ENCODE data around the gene CYP27C1. TPM values are rescaled to one million over a fixed set of nuclear protein-coding genes. Genes with fewer than 3 reads are reported as not detected.
"Not testable (repeated sequence)": the region's sequence is repeated elsewhere in the genome, so short reads cannot be mapped to it uniquely, and the experiment has no call there.

Gene CYP27C1, protein sequence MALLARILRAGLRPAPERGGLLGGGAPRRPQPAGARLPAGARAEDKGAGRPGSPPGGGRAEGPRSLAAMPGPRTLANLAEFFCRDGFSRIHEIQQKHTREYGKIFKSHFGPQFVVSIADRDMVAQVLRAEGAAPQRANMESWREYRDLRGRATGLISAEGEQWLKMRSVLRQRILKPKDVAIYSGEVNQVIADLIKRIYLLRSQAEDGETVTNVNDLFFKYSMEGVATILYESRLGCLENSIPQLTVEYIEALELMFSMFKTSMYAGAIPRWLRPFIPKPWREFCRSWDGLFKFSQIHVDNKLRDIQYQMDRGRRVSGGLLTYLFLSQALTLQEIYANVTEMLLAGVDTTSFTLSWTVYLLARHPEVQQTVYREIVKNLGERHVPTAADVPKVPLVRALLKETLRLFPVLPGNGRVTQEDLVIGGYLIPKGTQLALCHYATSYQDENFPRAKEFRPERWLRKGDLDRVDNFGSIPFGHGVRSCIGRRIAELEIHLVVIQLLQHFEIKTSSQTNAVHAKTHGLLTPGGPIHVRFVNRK
- 0.26 TPM for total RNA-seq

DNA sequence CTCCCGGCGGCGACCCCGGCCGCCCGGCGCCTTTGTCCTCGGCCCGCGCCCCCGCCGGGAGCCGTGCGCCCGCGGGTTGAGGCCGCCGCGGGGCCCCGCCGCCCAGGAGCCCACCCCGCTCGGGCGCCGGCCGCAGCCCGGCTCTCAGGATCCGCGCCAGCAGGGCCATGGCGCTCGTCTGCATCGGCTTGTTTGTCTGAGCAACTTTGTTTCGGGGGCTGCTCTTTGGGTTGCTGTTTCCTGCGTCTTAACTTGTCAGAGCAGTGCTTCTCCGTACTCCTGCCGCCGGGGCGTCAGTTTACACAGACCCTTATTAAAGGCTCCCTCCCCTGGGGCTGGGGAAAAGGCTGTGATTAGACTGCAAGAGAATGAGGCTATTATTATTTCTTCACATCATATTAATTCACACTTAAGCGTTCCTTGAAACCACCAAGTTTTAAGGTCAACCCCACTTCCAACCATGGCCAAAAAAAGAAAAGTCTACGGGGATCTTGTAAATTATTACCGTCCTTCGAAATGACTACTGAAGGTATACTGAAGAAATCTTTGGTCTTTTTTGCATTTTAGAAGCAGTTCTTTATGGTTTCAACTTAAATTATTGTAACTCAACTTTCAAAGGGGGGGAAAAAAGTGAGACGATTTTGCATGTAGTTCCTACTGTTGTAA, at the start of gene CYP27C1:
Gene CYP27C1 (minus strand): TSS at position 198 of the 666 bp plus-strand sequence. CDS start 29 bp downstream, at position 169.
- DNase-seq (ENCODE audit: low spot score) = no peak

DNA sequence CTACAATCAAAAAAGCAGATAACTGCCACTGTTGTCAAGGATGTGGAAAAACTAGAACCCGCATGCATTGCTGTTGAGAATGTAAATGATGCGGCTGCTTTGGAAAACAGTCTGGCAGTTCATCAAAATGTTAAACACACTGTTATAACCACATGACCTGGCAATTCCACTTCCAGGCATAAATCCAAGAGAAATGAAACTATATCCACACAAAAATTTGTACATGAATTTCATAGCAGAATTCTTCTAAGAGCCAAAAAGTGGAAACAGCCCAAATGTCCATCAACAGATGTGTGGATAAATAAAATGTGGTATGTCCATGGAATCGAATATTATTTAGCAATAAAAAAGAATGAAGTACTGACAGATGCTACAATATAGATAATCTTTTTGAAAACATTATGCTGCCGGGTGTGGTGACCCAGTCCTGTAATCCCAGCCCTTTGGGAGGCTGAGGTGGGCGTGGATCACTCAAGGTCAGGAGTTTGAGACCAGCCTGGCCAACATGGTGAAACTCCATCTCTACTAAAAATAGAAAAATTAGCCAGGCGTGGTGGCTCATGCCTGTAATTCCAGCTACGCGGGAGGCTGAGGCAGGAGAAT, 41.8 kb upstream of the CYP27C1 start:
- DNase-seq (ENCODE audit: low spot score) = no peak

DNA sequence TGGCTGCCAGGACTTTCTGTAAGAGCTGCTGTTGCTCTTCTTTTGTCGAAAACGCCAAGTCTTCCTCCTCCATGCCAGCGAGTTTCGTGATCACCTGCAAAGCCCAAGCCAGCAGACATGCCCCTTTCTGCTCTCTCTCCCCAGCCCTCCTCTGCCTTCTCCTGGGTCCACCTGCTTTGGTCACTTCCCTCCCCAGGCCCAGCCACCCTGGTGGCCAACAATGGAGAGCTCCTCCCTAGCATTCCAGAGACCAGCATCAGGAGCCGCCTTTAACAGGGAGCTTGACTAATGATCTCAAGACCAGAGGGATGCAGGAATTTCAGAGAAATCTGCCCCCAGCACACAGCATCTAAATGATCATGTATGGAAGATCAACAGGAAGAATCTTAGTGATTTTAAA, 39.3 kb upstream of the CYP27C1 start:
- no peak for DNase-seq (ENCODE audit: low spot score)

DNA sequence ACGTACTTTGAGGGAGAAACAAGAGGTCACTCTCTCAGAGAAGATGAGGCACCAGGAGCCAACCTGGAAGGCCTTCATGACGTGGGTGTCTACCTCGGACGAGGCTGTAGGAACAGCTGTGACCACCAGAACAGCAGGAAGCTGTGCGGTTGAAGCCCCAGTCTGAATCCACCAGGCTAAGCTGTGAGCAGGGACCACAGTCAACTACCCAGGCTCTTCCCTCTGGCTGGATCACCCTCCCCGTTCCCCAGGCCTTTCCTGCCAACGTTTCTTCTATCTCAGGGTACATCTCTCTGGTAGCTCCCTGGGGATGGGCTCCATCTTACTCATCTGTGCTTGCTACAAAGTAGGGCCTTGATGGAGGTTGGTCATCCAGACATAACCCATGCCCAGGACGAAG, 36.8 kb upstream of the CYP27C1 start:
- no peak for DNase-seq (ENCODE audit: low spot score)

DNA sequence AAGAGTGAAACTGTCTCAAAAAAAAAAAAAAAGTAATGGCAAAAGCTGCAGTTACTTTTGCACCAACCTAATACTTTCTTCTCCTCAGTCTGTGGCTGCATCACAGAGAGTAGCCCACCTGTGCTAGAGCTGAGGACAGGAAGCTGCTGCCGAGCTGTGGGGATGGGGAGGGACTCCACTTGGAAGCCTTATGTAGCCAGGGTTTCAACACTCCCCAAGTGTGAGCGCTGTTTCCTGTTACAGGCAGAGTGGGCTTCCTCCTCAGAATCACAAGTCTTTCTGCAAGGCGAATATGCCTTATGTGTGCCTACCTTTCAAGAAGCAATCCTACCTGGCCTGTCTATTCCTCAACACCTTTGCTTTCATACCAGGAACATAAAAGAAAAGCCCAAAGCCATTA, 36.3 kb upstream of the CYP27C1 start:
- no peak for DNase-seq (ENCODE audit: low spot score)

DNA sequence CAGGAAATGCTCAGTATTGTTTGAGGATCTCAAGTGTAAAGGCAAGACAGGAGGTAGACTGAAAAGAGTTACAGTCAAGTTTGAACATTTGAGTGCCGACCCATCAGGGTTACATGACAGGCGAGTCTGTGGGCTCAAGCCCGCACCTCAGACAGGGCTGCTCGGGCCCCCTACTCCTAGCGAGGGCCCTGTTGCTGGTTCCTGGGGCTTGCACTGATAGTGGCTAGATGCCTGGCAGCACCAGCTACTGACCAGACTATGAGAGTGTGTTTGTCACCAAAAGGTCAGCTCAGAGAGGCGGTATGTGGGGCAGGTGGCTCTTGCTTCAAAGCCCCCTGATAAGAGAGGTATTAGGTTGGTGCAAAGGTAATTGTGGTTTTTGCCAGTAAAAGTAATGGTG, 35.6 kb upstream of the CYP27C1 start:
- DNase-seq (ENCODE audit: low spot score) = no peak

DNA sequence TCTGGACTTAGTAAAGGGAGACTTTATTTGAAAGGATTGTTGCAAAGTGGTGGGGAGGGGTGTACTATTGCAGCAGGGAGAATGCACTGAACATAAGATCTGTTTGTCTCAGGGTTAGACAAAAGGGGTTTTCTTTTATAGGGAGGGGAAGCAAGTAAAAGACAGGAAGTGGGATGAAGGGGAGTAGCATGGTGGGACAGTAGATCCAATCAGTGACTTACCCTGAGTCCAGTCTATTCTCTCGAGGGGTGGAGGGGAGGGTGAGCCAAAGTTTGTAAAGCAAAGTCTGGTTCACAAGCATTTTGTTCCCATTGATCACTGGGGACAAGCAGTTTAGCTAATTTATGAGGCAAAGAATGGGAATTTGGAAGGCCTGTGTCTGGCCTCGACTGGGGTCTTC, 35.0 kb upstream of the CYP27C1 start:
- no peak for DNase-seq (ENCODE audit: low spot score)

DNA sequence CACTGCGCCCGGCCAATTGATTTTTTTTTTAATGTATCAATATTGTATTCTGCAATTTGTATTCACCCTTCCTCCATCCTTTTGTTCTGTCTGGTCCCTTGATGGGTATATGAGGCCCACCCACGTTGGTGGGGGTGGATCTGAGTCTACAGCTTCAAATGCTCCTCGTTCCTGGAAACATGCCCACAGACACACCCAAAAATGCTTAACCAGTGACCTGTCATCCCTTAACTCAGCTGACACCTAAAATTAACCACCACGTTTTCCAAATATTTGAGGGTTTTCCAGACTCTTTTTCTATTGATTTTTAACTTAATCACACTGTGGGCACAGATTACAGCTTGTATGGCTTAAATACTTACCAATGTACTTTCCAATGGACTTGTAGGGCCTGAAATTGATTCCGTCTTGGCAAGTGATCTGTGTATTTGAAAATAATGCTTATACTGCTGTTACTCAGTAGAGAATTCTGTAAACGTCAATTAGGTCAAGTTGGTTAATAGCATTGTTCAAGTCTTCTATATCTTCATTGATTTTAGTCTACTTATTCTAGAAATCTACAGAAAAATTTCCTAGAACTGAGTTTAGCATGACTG, 34.4 kb upstream of the CYP27C1 start:
- no peak for DNase-seq (ENCODE audit: low spot score)

DNA sequence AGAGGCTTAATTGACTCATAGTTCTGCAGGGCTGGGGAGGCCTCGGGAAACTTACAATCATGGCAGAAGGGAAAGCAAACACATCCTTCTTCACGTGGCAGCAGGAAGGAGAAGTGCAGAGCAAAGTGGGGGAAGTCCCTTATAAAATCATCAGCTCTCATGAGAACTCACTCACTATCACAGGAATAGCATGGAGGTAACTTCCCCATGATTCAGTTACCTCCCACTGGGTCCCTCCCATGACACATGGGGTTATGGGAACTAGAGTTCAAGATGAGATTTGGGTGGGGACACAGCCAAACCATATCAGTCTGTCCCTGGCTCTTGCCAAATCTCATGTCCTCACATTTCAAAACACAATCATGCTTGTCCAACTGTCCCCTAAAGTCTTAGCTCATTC, 21.1 kb upstream of the CYP27C1 start:
- DNase-seq (ENCODE audit: low spot score) = not testable (repeated sequence)

DNA sequence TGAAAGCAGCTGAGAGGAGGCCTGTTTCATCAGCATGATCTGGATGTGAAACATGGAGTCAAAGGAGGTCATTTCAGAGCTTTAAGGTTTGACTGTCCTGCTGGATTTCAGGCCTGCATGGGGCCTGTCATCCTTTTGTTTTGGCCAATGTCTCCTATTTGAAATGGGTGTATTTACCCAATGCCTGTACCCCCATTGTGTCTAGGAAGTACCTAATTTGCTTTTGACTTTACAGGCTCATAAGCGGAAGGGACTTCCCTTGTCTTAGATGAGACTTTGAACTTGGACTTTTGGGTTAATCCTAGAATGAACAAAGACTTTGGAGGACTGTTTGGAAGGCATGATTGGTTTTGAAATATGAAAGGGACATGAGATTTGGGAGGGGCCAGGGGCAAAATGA, 19.3 kb upstream of the CYP27C1 start:
- DNase-seq (ENCODE audit: low spot score) = no peak

DNA sequence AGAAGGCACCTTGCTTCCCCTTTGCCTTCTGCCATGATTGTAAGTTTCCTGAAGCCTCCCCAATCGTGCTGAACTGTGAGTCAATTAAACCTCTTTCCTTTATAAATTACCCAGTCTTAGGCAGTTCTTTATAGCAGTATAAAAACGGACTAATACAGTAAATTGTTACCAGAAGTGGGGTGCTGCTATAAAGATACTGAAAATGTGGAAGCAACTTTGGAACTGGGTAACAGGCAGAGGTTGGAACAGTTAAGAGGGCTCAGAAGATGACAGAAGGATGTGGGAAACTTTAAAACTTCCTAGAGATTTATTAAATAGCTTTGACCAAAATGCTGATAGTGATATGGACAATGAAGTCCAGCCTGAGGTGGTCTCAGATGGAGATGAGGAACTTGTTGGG, 17.7 kb upstream of the CYP27C1 start:
- not testable (repeated sequence) for DNase-seq (ENCODE audit: low spot score)

DNA sequence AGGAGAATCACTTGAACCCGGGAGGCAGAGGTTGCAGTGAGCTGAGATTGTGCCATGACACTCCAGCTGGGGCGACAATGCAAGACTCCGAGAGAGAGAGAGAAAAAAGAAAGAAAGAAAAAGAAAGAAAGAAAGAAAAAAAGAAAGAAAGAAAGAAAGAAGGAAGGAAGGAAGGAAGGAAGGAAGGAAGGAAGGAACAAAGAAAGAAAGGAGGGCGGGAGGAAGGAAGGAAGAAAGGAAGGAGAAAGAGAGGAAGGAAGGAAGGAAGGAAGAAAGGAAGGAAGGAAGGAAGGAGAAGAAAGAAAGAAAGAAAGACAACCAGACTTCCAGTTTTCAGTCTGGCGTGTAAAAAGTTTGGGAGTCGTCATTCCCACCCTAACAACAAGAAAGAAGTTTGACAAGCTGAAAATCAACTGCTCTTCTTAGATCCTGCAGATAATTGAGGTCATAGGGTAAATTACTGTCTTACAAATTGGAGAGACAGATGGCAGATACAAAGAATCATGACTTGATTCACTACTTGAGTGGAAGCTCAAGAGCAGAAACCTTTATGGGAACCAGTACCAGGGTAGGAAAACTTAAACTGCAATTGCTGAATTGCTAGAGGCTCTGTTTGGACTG, 15.1 kb upstream of the CYP27C1 start:
- DNase-seq (ENCODE audit: low spot score) = no peak

DNA sequence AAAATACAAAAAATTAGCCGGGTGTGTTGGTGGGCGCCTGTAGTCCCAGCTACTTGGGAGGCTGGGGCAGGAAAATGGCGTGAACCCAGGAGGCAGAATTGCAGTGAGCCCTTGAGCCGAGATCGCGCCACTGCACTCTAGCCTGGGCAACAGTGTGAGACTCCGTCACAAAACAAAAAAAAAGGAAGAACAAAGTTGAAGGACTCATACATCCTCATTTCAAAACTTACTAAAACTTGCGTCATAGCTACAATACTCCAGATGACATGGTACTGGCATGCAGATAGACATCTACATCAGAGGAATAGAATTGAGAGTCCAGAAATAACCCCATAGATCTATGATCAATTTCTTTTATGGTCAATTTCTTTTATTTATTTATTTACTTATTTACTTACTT, 13.6 kb upstream of the CYP27C1 start:
- no peak for DNase-seq (ENCODE audit: low spot score)

DNA sequence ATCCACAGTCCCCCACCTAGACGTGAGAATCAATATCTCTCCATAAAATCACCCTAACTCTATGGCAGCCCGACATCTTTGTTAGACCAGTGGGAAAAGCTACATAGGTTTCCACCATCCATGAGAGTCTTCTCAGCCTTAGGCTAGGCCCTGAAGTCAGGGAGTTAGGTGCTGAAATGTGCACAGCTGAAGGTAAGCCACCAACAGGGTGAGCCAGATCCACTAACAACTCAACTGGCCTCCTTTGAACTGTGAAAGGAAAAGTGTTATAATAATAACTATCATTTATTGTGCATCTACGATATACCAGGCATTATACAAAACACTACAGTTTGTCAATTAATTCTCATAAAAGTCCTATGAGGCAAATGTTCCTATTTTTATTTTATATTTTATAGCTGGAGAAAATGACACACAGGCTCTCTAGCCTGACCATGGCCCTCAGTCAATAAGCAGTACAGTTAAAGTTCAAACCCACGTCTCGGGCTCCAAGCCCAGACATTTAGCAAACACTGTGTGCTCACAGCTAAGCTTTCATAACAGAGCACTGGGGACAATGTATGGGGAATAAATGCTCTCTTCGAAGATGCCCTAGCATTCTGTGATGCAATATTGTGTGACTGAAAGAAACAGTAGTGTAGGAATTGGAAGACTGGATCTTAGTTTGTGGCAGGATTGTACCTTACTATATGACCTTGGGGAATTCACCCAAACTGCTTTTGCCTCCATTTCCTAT, 11.2 kb upstream of the CYP27C1 start:
- peak; percentile 36 for DNase-seq (ENCODE audit: low spot score)

DNA sequence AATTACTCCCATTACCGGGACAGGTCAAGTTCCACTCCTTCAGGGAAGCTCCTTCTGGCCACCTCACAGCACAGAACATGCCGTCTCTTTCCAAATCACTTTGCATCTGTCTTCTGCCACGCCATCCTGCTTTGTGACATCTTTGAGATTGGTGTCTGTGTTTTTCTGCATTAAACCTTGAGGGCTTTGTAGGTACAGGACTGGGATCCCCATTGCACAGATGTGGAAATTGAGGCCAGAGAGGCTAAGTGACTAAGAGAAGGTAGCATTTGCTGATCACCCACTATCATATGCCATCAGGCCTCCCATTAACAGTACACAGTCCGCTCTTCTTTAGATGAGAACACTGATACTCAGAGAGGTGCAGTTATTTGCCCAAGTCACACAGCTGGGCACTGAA, 9.5 kb upstream of the CYP27C1 start:
- no peak for DNase-seq (ENCODE audit: low spot score)

DNA sequence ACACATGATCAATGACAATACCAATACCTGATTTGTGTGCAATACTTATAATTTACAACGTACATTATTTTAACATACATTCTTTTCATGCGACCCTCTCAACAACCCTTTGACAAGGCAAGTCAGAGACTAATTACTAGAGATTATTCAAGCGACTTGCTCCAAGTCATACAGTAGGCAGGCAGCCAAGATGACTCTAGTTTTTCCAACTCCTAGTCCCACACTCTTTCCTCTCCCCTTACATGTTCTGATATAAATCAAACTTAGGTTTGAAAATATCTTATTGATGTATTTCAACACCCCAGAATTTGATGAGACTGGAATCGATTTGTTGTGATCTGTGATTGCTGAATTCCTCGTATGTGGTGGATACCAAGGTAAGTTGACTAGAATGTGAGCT, 8.0 kb upstream of the CYP27C1 start:
- DNase-seq (ENCODE audit: low spot score) = no peak

DNA sequence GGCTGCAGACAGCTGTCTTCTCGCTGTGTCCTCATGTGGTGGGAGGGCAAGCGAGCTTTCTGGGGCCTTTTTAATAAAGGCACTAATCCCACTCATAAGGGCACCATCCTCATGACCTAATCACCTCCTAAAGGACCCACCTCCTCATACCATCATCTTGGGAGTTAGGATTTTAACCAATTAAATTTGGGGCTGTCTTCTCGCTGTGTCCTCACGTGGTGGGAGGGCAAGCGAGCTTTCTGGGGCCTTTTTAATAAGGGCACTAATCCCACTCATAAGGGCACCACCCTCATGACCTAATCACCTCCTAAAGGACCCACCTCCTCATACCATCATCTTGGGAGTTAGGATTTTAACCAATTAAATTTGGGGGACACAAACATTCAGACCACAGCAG, 7.2 kb upstream of the CYP27C1 start:
- DNase-seq (ENCODE audit: low spot score) = not testable (repeated sequence)

DNA sequence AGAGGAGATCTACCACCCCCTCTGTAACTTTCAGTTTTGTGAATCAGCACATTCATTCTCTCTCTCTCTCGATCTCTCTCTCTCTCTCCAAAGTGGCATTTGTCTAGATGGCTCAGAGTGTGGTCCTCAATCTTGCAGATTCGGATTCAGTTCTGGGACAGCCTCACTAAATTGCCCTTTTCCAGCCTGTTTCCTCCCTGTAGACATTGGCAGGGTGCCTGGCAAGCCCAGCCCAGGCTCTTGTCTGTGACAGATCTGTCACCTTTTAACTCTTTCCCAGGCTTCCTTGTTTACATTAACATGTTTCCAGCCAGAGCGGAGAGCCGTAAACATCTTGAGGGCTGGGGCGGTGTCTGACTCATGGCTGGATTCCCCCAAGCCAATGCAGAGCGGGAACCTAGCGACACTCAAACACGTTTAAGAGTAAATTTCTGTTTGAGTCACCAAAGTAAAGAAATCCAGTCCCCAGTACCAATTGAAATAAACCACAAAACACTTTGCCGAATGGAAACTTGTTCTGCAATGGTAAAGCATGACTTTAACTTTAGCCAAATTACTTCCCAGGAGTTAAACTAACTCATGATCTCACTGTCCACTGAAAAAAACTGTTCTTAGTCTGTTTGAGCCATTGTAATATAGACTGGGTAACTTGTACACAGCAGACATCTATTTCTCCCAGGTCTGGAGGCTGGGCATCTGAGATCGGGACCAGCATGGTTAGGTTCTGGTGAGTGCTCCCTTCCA, 6.6 kb upstream of the CYP27C1 start:
- DNase-seq (ENCODE audit: low spot score) = peak; percentile 61

DNA sequence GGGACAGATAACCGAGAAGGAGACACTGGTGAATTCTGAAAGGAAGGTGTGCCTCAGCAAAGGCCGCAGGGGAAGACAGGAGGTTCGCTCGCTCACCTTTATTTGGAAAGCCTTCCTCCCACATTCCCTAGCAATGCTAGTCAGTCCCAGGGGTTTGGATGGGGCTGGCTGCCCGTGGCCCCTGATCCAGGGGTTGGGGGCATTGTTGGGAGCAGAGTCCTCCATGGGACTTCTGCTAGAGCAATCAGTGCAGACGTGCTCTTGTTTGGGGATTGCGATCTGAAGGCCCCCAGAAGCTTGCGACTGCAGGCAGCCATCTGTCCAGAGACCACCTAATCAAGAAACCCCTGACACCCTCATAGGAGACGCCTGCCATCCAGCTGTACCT, 6.0 kb upstream of the CYP27C1 start:
- no peak for DNase-seq (ENCODE audit: low spot score)

DNA sequence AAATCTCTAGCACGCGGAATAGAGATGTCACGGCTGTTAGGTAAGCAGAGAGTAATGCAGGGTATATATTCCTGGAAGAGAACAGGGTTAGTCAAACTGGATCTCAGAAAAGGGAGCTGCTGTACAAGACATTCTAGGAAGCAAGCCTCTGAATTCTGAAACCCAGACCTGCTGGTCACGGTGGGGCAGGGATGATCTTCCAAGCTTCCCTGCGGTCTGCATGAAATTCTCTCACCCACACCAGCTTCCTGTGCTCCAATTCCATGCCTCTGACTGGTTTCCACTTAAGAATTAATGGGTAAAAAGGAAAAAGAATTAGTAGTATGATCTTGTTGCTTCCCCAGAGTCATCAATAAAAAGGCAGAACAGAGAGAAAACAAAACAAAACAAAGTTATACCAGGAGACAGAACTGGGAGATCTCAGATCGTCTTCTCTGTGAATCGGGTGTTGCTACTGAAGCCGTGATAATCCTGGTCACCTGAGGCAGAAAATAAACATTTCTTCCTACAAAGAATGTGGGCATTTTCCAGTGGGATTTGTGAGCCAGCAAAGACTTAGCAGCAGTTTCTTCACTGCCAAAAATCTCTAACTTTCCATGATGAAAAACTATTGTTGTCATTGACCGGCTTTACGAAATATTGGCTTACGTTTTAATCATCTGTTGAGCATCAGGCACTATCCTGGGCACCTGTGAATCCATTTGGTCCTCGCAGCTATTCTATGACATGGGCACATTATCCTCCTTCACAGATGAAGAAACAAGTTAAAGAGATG, 5.3 kb upstream of the CYP27C1 start:
- DNase-seq (ENCODE audit: low spot score) = no peak
